NCI-H1694 (cell line): ENCODE measurements around the gene TBX2.

Experiments used
- DNase-seq: peaks from one replicate; lab custom pipeline; 2025; lab: John Stamatoyannopoulos, UW

TBX2 gene

GRCh38 chr17:61387511-61388305 is 11.9 kb upstream of the TBX2 start:
- DNase-seq, result no peak

DNA sequence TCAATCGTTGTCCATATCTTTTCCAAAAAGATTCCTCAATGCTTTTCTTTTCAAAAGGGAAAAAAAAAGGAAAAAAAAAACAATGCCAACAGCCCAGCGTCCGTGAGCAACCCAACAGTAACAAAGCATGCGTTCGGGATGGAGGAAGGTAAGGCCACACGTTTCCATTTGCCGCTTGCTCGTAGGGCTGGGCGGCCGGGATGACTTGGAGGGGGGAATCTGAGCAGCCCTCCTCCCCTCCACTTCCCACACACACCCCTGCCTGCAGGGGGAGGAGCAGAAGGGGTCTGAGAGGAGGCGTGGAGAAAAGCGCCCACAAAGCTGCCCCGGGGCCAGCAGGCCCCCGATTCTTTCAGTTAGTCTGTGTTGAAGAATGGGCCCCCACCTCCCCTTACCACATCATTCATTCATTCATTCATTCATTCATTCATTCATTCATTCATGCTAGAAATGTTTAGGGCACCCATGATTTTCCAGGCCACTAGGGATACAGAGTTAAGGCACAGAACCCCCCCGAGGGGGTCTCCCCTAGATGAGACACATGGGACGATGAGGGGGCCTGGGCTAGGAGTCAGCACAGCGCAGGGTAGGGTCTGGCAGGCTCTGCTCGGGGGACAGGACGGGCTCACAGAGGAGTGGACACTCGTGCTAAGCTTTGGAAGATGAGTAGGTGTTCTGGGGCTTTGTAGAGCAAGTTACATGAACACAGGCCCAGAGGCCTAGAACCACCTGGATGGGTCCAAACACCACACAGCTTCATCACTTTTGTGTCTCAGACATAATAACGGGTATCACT is 10.9 kb upstream of the TBX2 start:
- DNase-seq, result no peak

GRCh38 chr17:61389670-61390478 is 9.8 kb upstream of the TBX2 start:
- DNase-seq, result no peak

- no peak for DNase-seq
These were observed 9.2 kb upstream of the TBX2 start for GRCh38 chr17:61390479-61390791.

DNA sequence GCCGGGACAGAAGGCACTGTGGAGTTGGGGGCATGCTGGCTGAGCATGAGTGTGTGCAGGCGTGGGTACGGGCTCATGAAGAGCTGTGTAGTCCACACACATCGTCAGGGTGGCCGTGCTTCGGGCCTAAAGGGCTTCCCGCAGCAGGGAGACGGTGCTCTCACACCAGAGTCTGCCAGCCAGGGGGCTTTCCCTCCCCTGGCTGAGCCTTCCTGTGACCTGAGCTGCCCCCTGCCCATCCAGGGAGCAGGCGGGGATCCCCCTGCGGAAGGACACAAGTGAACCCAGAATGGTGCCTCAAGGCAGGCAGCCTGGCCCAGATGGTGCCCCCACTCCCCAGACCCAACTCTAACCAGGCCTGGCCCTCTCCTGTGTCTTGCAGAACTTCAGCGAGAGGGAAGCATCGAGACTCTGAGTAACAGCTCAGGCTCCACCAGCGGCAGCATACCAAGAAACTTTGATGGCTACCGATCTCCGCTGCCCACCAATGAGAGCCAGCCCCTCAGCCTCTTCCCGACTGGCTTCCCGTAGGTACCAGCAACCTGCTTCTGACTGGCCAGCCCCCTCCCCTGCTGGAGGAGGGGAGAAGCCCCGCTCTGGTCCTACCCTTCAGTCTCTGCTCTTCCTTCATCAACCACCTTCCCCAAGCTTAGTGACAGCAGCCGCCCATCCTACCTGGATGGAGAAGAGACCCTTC is 7.9 kb upstream of the TBX2 start:
- DNase-seq, result no peak

- no peak for DNase-seq
These were observed 7.0 kb upstream of the TBX2 start for GRCh38 chr17:61392679-61393078.

DNA sequence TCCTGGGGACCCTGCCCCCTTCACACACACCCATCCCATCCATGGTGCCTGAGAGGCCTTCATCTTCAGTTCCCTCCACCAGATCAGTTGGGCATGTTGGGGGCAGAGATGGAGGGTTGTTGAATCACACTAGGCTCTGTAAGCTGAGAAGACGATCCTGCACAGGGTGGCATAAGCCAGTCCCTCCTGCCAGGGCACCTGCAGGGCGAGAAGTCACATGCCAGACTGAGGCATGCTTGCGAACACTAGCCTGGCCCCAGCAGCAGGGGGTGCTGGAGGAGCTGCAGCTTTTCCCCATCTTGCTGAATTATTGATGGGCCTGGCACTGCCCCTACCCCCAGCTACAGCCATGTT is 6.1 kb upstream of the TBX2 start:
- DNase-seq, result no peak

GRCh38 chr17:61393904-61394629 is 5.6 kb upstream of the TBX2 start:
- no peak for DNase-seq

- DNase-seq, result no peak
These were observed 4.8 kb upstream of the TBX2 start for GRCh38 chr17:61394630-61395408.

DNA sequence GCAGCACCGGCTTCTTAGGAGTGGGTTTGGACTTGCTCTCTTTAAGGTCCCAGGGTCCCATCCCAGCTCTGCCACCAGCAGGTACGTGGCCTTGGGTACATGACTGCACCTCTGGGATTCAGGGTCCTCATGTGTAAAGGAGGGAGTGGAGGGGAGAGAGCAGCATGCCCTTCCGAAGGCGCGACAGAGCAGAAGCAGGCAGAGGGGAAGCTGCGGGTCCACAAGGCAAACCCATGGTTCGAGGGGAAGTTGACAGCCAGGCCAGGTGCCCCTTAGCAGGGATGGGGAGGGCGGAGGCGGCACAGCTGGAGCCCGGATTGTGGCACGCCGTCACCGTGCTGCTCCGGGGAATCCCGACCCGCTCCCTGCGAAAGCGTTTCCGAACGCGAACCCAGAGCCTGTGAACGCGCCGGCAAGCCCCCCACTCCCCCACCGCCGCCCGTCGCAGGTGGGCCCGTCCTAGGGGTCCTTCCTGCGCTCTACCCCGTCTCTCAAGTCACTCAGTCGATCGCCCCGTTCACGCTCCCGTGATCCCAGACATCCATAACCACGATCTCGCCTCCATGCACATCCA is 4.1 kb upstream of the TBX2 start:
- no peak for DNase-seq

GRCh38 chr17:61395983-61396585 is 3.6 kb upstream of the TBX2 start:
- DNase-seq, result no peak

- DNase-seq, result no peak
These were observed 3.0 kb upstream of the TBX2 start for GRCh38 chr17:61396586-61397085.

DNA sequence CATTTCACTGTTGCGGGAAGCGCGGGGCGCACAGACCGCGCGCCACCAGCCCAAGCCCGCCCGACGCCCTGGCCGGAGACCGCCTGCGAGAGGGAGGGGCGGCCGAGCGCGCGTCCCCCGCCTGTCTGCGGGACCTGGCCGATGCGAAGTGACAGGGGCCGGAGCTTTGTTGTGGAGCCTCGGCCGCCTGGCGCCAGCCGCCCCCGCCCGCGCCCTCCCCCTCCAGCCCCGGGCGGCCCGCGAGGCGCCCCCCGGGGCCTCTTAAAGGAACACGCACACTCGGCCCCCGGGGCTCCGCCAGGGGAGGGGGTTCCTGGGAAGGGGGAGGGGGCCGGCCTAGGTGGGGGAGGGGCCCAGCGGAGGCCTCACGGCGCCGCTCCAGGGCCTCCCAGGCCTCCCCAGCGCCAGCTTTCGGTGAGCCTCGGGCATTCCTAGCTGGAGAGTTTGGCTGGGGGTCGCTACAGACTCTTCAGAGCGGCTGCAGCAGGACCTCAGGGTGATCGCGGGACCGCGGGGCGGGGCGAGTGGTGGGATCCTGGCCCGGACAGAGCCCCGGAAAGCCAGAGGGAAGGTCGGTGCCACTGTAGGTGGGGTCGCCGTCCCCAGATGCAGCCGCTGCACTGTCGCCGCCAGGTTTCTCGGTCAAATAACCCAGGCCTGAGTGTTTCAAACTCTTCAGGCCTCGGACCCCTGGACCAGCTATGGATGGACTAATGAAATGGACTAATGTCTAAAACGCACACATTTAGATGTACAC is 2.4 kb upstream of the TBX2 start:
- DNase-seq, result no peak

- DNase-seq, result no peak
These were observed 917 bp upstream of the TBX2 start for GRCh38 chr17:61398721-61399130.

GRCh38 chr17:61400066-61400716 is 548 bp downstream of the TBX2 start:
- no peak for DNase-seq

- no peak for DNase-seq
These were observed 1.2 kb downstream of the TBX2 start for GRCh38 chr17:61400717-61401388.

- no peak for DNase-seq
These were observed 1.9 kb downstream of the TBX2 start for GRCh38 chr17:61401389-61402072.
